A549 (cell line): ENCODE results near the gene TCF23. TPM values are rescaled to one million over a fixed set of nuclear protein-coding genes. Genes with fewer than 3 reads are reported as not detected.
"Not testable (repeated sequence)": the region's sequence is repeated elsewhere in the genome, so short reads cannot be mapped to it uniquely, and the experiment has no call there.

ENCODE experiments used
- ATAC-seq, 2 experiments: fragments of 200-7000 bp in 1 of 2; fragments of >200 bp in 1 of 2; cut with Nextera tagmentation in 1 of 2; cut with Tn5 transposase in 1 of 2; 3 replicates each; pipeline versions ENCODE4 v1.8.0 to v1.9.1; 2018 to 2020; ENCODE audit warnings: mild to moderate bottlenecking in 1 of 2, moderate library complexity in 1 of 2
- CTCF ChIA-PET: fragments of 300-600 bp; sonication (Branson Sonifier 250); formaldehyde crosslinking; extraction: SDS; loops from one replicate; lab custom pipeline; 2021; ENCODE audit warnings: antibody characterized with exemption, inconsistent platforms; lab: Yijun Ruan, JAX
- POLR2A ChIA-PET: fragments of 350-600 bp; formaldehyde crosslinking; extraction: SDS; loops from one replicate; lab custom pipeline; 2021; ENCODE audit warnings: antibody characterized with exemption, inconsistent platforms; lab: Yijun Ruan, JAX
- DNase-seq, 2 experiments: peaks; one replicate each; pipeline versions ENCODE4 v3.0.0 to v3.0.0-alpha.2; 2011 to 2016; ENCODE audit warnings: low read depth in 1 of 2, low spot score in 1 of 2
- FAIRE-seq: peaks from 2 replicates; lab custom pipeline; 2011; peaks lifted over from hg19 to GRCh38; lab: Jason Lieb, UNC
- H3K27ac ChIP-seq, 2 experiments: fragments of >200 bp; sonication (Bioruptor Twin); formaldehyde crosslinking; 3 replicates each; pipeline ENCODE4 v1.5.1; 2016 to 2017
- H3K4me1 ChIP-seq: fragments of >200 bp; sonication (Bioruptor Twin); formaldehyde crosslinking; 3 replicates; pipeline ENCODE4 v1.6.1; 2016
- H3K4me2 ChIP-seq: fragments of >200 bp; sonication (Bioruptor Twin); formaldehyde crosslinking; 3 replicates; pipeline ENCODE4 v1.6.1; 2016
- H3K4me3 ChIP-seq: fragments of >200 bp; sonication (Bioruptor Twin); formaldehyde crosslinking; 3 replicates; pipeline ENCODE4 v1.5.1; 2016
- H3K9me3 ChIP-seq: fragments of >200 bp; sonication (Bioruptor Twin); formaldehyde crosslinking; 3 replicates; pipeline ENCODE4 v1.6.1; 2016
- BCL3 ChIP-seq: fragments of >200 bp; sonication (Bioruptor Twin); formaldehyde crosslinking; IDR thresholded peaks from 3 replicates; pipeline ENCODE4 v1.6.1; 2016
- CBX2 ChIP-seq: fragments of 200-600 bp; sonication (generic); IDR thresholded peaks from 2 replicates; pipeline ENCODE4 v1.6.1; 2016; ENCODE audit warnings: low read depth, mild to moderate bottlenecking, borderline replicate concordance
- CBX8 ChIP-seq: fragments of 200-600 bp; sonication (generic); IDR thresholded peaks from 2 replicates; pipeline ENCODE4 v1.6.1; 2016
- CEBPB ChIP-seq, 2 experiments: fragments of >200 bp in 1 of 2; sonication (Bioruptor Twin) in 1 of 2; formaldehyde crosslinking in 1 of 2; IDR thresholded peaks; 2 replicates each; pipeline ENCODE4 v1.6.1; 2012 to 2016
- CHD2 ChIP-seq: fragments of 150-350 bp; IDR thresholded peaks from 2 replicates; pipeline ENCODE4 v1.6.1; 2014; ENCODE audit warnings: low read length; ENCODE audit not compliant: partially characterized antibody
- ELK1 ChIP-seq: fragments of 150-350 bp; IDR thresholded peaks from 2 replicates; pipeline ENCODE4 v1.6.1; 2014; ENCODE audit warnings: low read depth, mild to moderate bottlenecking, low read length
- GATA3 ChIP-seq: IDR thresholded peaks from 2 replicates; pipeline ENCODE4 v1.6.1; 2012; ENCODE audit warnings: borderline replicate concordance
- HES2 ChIP-seq: fragments of >200 bp; sonication (Bioruptor Twin); formaldehyde crosslinking; IDR thresholded peaks from 2 replicates; pipeline ENCODE4 v1.6.1; 2016
- HMGXB4 ChIP-seq: fragments of 250-450 bp; sonication (Bioruptor Pico); IDR thresholded peaks from 2 replicates; pipeline ENCODE4 v1.5.0; 2021; ENCODE audit warnings: mild to moderate bottlenecking, moderate library complexity, borderline replicate concordance
- HOXB5 ChIP-seq: fragments of 250-450 bp; sonication (Bioruptor Pico); IDR thresholded peaks from 2 replicates; pipeline ENCODE4 v1.5.0; 2020; ENCODE audit warnings: mild to moderate bottlenecking, moderate library complexity
- KDM1A ChIP-seq: fragments of 200-600 bp; sonication (generic); IDR thresholded peaks from 2 replicates; pipeline ENCODE4 v1.6.1; 2016; ENCODE audit warnings: low read depth, mild to moderate bottlenecking
- KDM5A ChIP-seq: fragments of 200-600 bp; sonication (generic); IDR thresholded peaks from 2 replicates; pipeline ENCODE4 v1.6.1; 2016; ENCODE audit warnings: antibody characterized with exemption, mild to moderate bottlenecking
- MAFK ChIP-seq: fragments of 450-650 bp; IDR thresholded peaks from 2 replicates; pipeline ENCODE4 v1.6.1; 2014; ENCODE audit not compliant: partially characterized antibody
- MAX ChIP-seq: IDR thresholded peaks from 2 replicates; pipeline ENCODE4 v1.6.1; 2012
- NFE2L2 ChIP-seq: fragments of 150-350 bp; conservative IDR thresholded peaks from 2 replicates; pipeline ENCODE4 v1.6.1; 2014; ENCODE audit warnings: low read length
- PHF8 ChIP-seq: fragments of 200-600 bp; sonication (generic); IDR thresholded peaks from 2 replicates; pipeline ENCODE4 v1.6.1; 2016; ENCODE audit warnings: low read depth, mild to moderate bottlenecking, antibody characterized with exemption, moderate library complexity, borderline replicate concordance
- POLR2A ChIP-seq: IDR thresholded peaks from 2 replicates; pipeline ENCODE4 v1.6.1; 2012; ENCODE audit warnings: mild to moderate bottlenecking, low read length
- RAD21 ChIP-seq, 2 experiments: fragments of >200 bp in 1 of 2; sonication (Bioruptor Twin) in 1 of 2; formaldehyde crosslinking in 1 of 2; IDR thresholded peaks in 1 of 2; conservative IDR thresholded peaks in 1 of 2; 2 replicates in 1 of 2; 3 replicates in 1 of 2; pipeline ENCODE4 v1.6.1; 2012 to 2018; ENCODE audit warnings: inconsistent platforms in 1 of 2
- TP53 ChIP-seq: fragments of 250-450 bp; sonication (Bioruptor Pico); IDR thresholded peaks from 2 replicates; pipeline ENCODE4 v1.5.0; 2021; ENCODE audit warnings: mild to moderate bottlenecking, moderate library complexity
- ZFP36 ChIP-seq: fragments of 450-650 bp; IDR thresholded peaks from 2 replicates; pipeline ENCODE4 v1.6.1; 2014; ENCODE audit warnings: borderline replicate concordance; ENCODE audit not compliant: partially characterized antibody
- WGBS: methylation state at CpG from one replicate; pipeline ENCODE4 v1.1.6; 2017; ENCODE audit errors: missing lambda C conversion rate; 5-methylcytosine and 5-hydroxymethylcytosine counted together
- polyA plus RNA-seq, 4 experiments: library from polyadenylated mRNA; depleted of rRNA in 3 of 4; stranded (reverse); fragments of >200 nt; fragmentation: RNase III in 1 of 4; extraction: RNeasy Plus Mini Kit Qiagen cat#74134 plus additional on column Dnase treatment in 1 of 4; gene quantifications; 2 replicates in 3 of 4; 3 replicates in 1 of 4; pipeline ENCODE4 v1.2.3, GENCODE V29; 2011 to 2017
- TF ChIP-seq, protein P1 (sequence below): fragments of 250-450 bp; sonication (Bioruptor Pico); IDR thresholded peaks from 2 replicates; pipeline ENCODE4 v1.5.0; 2020; ENCODE audit warnings: low read depth, mild to moderate bottlenecking, moderate library complexity
- TF ChIP-seq, protein P2 (sequence below): IDR thresholded peaks from 2 replicates; pipeline ENCODE4 v1.6.1; 2012; ENCODE audit warnings: low read depth, borderline replicate concordance
- TF ChIP-seq, protein P3 (sequence below): fragments of >200 bp; sonication (Bioruptor Twin); formaldehyde crosslinking; IDR thresholded peaks from 3 replicates; pipeline ENCODE4 v1.5.1; 2016

TCF23 gene
- polyA plus RNA-seq, 2 of the 4 experiments (the other 2 are of a cell fraction) = not detected

DNA sequence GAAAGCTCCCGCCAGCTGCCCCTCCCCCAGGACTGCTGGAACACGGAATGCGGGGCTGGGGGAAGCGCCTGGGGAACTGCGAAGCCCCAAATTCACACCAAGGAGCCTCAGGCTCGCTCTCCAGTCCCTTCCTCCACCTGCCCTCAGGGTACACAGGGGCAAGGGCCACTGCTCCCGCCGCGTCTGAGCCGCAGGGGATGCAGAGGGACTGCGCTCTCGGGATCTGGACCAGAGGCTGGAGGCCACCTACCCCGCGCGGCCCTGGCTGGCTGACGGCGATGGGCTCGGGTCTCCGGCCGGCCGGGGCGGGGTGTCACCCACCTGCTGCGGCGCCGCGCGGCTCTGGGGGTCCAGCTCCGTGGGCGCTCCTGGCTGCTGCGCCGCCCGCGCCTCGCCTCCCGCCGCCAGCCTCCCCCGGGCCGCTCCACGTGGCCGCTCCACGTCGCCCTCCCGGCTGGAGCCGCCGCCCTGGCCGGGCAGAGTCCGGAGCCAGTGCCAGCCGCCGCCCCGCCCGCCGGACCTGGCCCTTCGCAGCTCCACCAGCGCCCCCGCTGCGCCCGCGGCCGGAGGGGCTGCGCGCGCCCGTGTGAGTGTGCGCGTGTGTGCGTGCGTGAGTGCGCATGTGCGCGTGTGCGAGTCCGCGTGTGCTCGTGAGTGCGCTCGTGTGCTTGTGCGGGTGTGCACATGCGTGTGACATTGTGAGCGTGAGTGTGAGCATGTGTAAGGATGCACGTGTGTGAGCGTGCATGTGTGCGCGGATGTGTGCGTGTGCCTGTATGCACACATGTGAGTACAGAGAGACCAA, 30.1 kb upstream of the TCF23 start, which contains the start of gene CGREF1:
Gene CGREF1 (minus strand): TSS at position 604 of the 805 bp plus-strand sequence. CDS start 14,762 bp downstream, outside the sequence.
- POLR2A ChIA-PET = no interaction called here
- FAIRE-seq (no peak), DNase-seq (peak; percentile 33 to 36), ATAC-seq (peak; percentile 32 to 35; a peak in 5 of 6 replicates)
- peak within 1 kb of the TSS; percentile 56 for H3K4me3 ChIP-seq
- peak within 1 kb of the TSS; percentile 86 for H3K4me2 ChIP-seq
- H3K4me1 ChIP-seq = 0 out of 3 replicates have a peak, but pooled peaks cover 4% of the 10 kb centered on the region
- TF ChIP-seq ELK1 (no peak), HOXB5 (CRISPR knock-in tag) (peak; percentile 47; the same call in 1 of the 2 replicates), MAX (peak; percentile 85), HMGXB4 (CRISPR knock-in tag) (no peak), POLR2A (peak; percentile 30; the same call in 1 of the 2 replicates)
- TF ChIP-seq, protein P1, sequence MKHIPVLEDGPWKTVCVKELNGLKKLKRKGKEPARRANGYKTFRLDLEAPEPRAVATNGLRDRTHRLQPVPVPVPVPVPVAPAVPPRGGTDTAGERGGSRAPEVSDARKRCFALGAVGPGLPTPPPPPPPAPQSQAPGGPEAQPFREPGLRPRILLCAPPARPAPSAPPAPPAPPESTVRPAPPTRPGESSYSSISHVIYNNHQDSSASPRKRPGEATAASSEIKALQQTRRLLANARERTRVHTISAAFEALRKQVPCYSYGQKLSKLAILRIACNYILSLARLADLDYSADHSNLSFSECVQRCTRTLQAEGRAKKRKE (CRISPR knock-in tag) = 0 out of 2 replicates have a peak, but pooled peaks have one; percentile 34
- TF ChIP-seq, protein P2, sequence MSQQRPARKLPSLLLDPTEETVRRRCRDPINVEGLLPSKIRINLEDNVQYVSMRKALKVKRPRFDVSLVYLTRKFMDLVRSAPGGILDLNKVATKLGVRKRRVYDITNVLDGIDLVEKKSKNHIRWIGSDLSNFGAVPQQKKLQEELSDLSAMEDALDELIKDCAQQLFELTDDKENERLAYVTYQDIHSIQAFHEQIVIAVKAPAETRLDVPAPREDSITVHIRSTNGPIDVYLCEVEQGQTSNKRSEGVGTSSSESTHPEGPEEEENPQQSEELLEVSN = 0 out of 2 replicates have a peak, but pooled peaks have one; percentile 3
- no peaks in the 10 kb centered on the region for H3K9me3 ChIP-seq
- WGBS = 39% methylated on average over 53 of the region's 84 CpGs
- peak within 1 kb of the TSS; percentile 71 to 88 for H3K27ac ChIP-seq
- CTCF ChIA-PET = interaction anchor here (0.9 to 3.4 kb wide), 5 partner anchors 13 to 272 kb away, joined by 3 to 14 read pairs (median 3); no protein-coding TSS in a partner anchor

DNA sequence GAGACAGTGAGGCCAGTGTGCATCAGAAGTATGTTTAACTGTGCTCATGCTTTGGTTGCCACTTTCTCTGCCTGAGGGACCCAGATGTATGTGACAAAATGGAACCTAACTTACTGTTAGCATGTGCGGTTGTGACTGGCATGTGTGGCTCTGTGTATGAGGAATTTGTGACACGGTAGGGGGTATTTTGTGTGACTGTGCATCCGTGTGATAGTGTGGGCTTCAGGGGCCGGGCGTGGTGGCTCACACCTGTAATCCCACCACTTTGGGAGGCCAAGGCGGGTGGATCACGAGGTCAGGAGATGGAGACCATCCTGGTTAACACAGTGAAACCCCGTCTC, 29.5 kb upstream of the TCF23 start:
- POLR2A ChIA-PET, H3K9me3 ChIP-seq, H3K4me1 ChIP-seq, DNase-seq, FAIRE-seq, ATAC-seq: not testable (repeated sequence)
- Histone ChIP-seq H3K27ac (peak overlapping the region in 1 of 2 experiments; percentile 88; a peak in 3 of 6 replicates), H3K4me3 (peak overlapping the region; percentile 56), H3K4me2 (peak overlapping the region; percentile 86)
- WGBS = 92% methylated on average over 8 of the region's 8 CpGs
- CTCF ChIA-PET = interaction anchor here (2.1 to 3.4 kb wide), 2 partner anchors 12 to 146 kb away, joined by 5 to 14 read pairs; no protein-coding TSS in a partner anchor

DNA sequence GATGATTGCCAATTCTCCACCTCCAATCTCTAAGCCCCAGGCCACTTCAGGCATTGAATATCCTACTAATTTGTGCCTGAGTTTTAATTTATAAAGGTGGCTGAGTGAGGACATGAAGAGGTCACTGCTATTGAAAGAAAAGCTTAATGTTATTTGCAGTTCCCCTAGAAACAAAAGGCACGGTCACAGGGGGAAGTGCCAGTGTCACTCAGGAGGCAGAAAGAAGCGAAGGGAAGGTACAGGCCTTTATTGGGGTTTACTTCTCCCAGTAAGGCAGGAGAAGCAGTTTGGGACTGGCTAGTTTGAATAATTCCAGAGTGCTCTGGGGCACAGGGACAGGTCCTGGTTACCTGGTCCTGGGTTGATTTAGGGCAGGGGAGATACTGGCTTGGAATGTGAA, 26.9 kb upstream of the TCF23 start:
- H3K9me3 ChIP-seq = no peaks in the 10 kb centered on the region
- DNase-seq (no peak), ATAC-seq (no peak), FAIRE-seq (no peak)
- ChIA-PET CTCF (no interaction called here), POLR2A (no interaction called here)
- peaks cover 8% of the 10 kb centered on the region; the same call in 1 of the 3 replicates for H3K4me1 ChIP-seq
- 88% methylated on average over 2 of the region's 2 CpGs for WGBS
- no peak overlapping the region for H3K27ac ChIP-seq
- H3K4me3 ChIP-seq = no peak overlapping the region
- H3K4me2 ChIP-seq = no peak overlapping the region
- TF ChIP-seq RAD21 (conservative IDR thresholded peaks at IDR 0.05 in 1 of 2, IDR thresholded peaks at IDR 0.05 in 1 of 2) = no peak
- TF ChIP-seq CHD2 = no peak
- no peak for TF ChIP-seq PHF8
- no peak for TF ChIP-seq CBX2
- TF ChIP-seq TP53 (CRISPR knock-in tag) = no peak
- no peak for TF ChIP-seq MAFK
- TF ChIP-seq CEBPB (IDR thresholded peaks at IDR 0.05) = no peak
- no peak for TF ChIP-seq POLR2A
- no peak for TF ChIP-seq GATA3
- TF ChIP-seq, protein P3, sequence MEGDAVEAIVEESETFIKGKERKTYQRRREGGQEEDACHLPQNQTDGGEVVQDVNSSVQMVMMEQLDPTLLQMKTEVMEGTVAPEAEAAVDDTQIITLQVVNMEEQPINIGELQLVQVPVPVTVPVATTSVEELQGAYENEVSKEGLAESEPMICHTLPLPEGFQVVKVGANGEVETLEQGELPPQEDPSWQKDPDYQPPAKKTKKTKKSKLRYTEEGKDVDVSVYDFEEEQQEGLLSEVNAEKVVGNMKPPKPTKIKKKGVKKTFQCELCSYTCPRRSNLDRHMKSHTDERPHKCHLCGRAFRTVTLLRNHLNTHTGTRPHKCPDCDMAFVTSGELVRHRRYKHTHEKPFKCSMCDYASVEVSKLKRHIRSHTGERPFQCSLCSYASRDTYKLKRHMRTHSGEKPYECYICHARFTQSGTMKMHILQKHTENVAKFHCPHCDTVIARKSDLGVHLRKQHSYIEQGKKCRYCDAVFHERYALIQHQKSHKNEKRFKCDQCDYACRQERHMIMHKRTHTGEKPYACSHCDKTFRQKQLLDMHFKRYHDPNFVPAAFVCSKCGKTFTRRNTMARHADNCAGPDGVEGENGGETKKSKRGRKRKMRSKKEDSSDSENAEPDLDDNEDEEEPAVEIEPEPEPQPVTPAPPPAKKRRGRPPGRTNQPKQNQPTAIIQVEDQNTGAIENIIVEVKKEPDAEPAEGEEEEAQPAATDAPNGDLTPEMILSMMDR = no peak
- TF ChIP-seq ZFP36 = no peak
- no peak for TF ChIP-seq NFE2L2
- TF ChIP-seq BCL3 = no peak
- TF ChIP-seq KDM5A = no peak
- TF ChIP-seq HES2 = no peak
- no peak for TF ChIP-seq KDM1A
- no peak for TF ChIP-seq CBX8
